DND-41 (cell line): Measurements from ENCODE around the gene PTPRR.

Experiments
- EZH2 ChIP-seq: IDR thresholded peaks from 3 replicates; pipeline ENCODE4 v1.6.1; 2012; ENCODE audit warnings: borderline replicate concordance, low read depth, mild to moderate bottlenecking, moderate library complexity, low read length, inconsistent platforms; ENCODE audit not compliant: severe bottlenecking
- TF ChIP-seq, protein P1 (sequence below): IDR thresholded peaks from 2 replicates; pipeline ENCODE4 v1.5.1; 2012; ENCODE audit warnings: borderline replicate concordance, low read length, moderate library complexity, mild to moderate bottlenecking; ENCODE audit not compliant: poor library complexity, severe bottlenecking; ENCODE audit errors: extremely low read depth

DNA sequence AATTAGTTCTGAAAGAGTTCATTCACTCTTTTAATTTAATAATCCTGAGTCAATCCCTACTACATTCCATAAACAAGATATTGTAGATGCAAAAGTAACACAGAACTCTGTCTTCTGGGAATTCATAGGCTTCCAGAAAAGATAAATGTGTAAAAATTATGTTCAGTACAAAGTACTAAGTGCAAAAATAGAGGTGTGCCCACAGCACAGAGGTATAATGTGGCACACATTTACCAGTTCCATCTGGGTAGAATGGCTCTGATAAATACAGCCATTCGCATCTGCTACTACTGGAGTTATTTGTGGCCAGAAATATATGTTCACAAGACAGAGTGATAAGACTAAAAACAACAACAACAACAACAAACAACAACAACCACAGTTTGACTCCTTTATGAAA is 171.7 kb downstream of the PTPRR start:
- TF ChIP-seq, protein P1, sequence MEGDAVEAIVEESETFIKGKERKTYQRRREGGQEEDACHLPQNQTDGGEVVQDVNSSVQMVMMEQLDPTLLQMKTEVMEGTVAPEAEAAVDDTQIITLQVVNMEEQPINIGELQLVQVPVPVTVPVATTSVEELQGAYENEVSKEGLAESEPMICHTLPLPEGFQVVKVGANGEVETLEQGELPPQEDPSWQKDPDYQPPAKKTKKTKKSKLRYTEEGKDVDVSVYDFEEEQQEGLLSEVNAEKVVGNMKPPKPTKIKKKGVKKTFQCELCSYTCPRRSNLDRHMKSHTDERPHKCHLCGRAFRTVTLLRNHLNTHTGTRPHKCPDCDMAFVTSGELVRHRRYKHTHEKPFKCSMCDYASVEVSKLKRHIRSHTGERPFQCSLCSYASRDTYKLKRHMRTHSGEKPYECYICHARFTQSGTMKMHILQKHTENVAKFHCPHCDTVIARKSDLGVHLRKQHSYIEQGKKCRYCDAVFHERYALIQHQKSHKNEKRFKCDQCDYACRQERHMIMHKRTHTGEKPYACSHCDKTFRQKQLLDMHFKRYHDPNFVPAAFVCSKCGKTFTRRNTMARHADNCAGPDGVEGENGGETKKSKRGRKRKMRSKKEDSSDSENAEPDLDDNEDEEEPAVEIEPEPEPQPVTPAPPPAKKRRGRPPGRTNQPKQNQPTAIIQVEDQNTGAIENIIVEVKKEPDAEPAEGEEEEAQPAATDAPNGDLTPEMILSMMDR, result no peak
- TF ChIP-seq EZH2, result no peak
